K562 (cell line): ENCODE results near the gene ADAMTS7. TPM values are rescaled to one million over a fixed set of nuclear protein-coding genes. Genes with fewer than 3 reads are reported as not detected.

ENCODE experiments used
- ATAC-seq: fragments of 200-7000 bp; cut with Tn5 transposase; 3 replicates; pipeline ENCODE4 v1.9.1; 2020; ENCODE audit warnings: moderate library complexity
- BruUV-seq: library from RNA; stranded (reverse); fragments of 400-500 nt; replicated peaks from 2 replicates; lab custom pipeline; 2021; lab: Mats Ljungman, UMichigan
- CTCF ChIA-PET: fragments of 300-600 bp; formaldehyde crosslinking; extraction: SDS; loops from one replicate; lab custom pipeline; 2021; ENCODE audit warnings: low intra/inter-chr PET ratio; lab: Yijun Ruan, JAX
- POLR2A ChIA-PET: fragments of 300-600, 350-650 bp; sonication (Branson Sonifier 250); formaldehyde crosslinking; extraction: SDS; loops from one replicate; lab custom pipeline; 2021; ENCODE audit warnings: antibody characterized with exemption, inconsistent platforms; lab: Yijun Ruan, JAX
- DNase-seq, 4 experiments: peaks; one replicate each; pipeline versions ENCODE4 v3.0.0 to v3.0.0-alpha.2; 2011 to 2018; ENCODE audit warnings: low spot score in 3 of 4, mixed read lengths in 3 of 4; ENCODE audit errors: extremely low read depth in 1 of 4
- FAIRE-seq: peaks from 2 replicates; lab custom pipeline; 2011; peaks lifted over from hg19 to GRCh38; lab: Jason Lieb, UNC
- H2AFZ ChIP-seq: 2 replicates; pipeline ENCODE4 v1.6.0; 2011; ENCODE audit warnings: low read depth, low read length, control low read depth, inconsistent platforms
- H3K27ac ChIP-seq: fragments of 200-600 bp; 3 replicates; pipeline ENCODE4 v1.8.0; 2011; ENCODE audit warnings: low read depth, mild to moderate bottlenecking, control low read depth, inconsistent platforms, low read length, moderate library complexity, mixed read lengths; ENCODE audit errors: extremely low read depth
- H3K27me3 ChIP-seq, 2 experiments: fragments of 300-600 bp in 1 of 2; 2 replicates in 1 of 2; 3 replicates in 1 of 2; pipeline versions ENCODE4 v1.6.0 to v1.8.0; 2011; ENCODE audit warnings: inconsistent platforms in 2 of 2, low read length in 2 of 2, mild to moderate bottlenecking in 1 of 2, mixed read lengths in 1 of 2, moderate library complexity in 1 of 2; ENCODE audit not compliant: control insufficient read depth in 2 of 2, insufficient read depth in 2 of 2
- H3K36me3 ChIP-seq: fragments of 300-600 bp; 3 replicates; pipeline ENCODE4 v1.8.0; 2011; ENCODE audit warnings: mild to moderate bottlenecking, low read length, inconsistent platforms; ENCODE audit not compliant: control insufficient read depth, insufficient read depth
- H3K4me1 ChIP-seq, 2 experiments: fragments of 200-600 bp in 1 of 2; replicated peaks in 1 of 2; 2 replicates in 1 of 2; 3 replicates in 1 of 2; pipeline versions ENCODE4 v1.5.1 to v1.8.0; 2011; ENCODE audit warnings: inconsistent platforms in 2 of 2, low read length in 2 of 2, mild to moderate bottlenecking in 1 of 2, mixed read lengths in 1 of 2, moderate library complexity in 1 of 2; ENCODE audit not compliant: control insufficient read depth in 2 of 2, insufficient read depth in 2 of 2
- H3K4me2 ChIP-seq: 2 replicates; pipeline ENCODE4 v1.6.1; 2011; ENCODE audit warnings: low read length, control low read depth, inconsistent platforms, mixed read lengths; ENCODE audit not compliant: insufficient read depth
- H3K4me3 ChIP-seq: fragments of 200-600 bp; sonication (generic), shearing (Covaris generic); 2 replicates; pipeline ENCODE4 v1.5.1; 2016; ENCODE audit warnings: control low read depth, inconsistent platforms
- H3K79me2 ChIP-seq: fragments of 200-600 bp; 3 replicates; pipeline ENCODE4 v1.8.0; 2011; ENCODE audit warnings: low read length, inconsistent platforms; ENCODE audit not compliant: control insufficient read depth, insufficient read depth
- H3K9ac ChIP-seq, 2 experiments: 2 replicates each; pipeline versions ENCODE4 v1.6.0 to v1.6.1; 2011; ENCODE audit warnings: low read depth in 2 of 2, low read length in 2 of 2, control low read depth in 1 of 2, inconsistent platforms in 1 of 2, mild to moderate bottlenecking in 1 of 2, mixed read lengths in 1 of 2; ENCODE audit not compliant: insufficient read depth in 1 of 2
- H3K9me1 ChIP-seq: one replicate; pipeline ENCODE4 v1.6.0; 2011; ENCODE audit warnings: inconsistent platforms, mild to moderate bottlenecking, low read length, moderate library complexity; ENCODE audit not compliant: control insufficient read depth, insufficient read depth
- H3K9me3 ChIP-seq: replicated peaks from 2 replicates; pipeline ENCODE4 v1.5.1; 2011; ENCODE audit warnings: low read depth, low read length, inconsistent platforms; ENCODE audit not compliant: control insufficient read depth, insufficient read depth
- H4K20me1 ChIP-seq: replicated peaks from 2 replicates; pipeline ENCODE4 v1.6.1; 2011; ENCODE audit warnings: low read length, inconsistent platforms, mixed read lengths; ENCODE audit not compliant: control insufficient read depth, insufficient read depth
- CBX3 ChIP-seq, 2 experiments: IDR thresholded peaks; 1 replicate in 1 of 2; 2 replicates in 1 of 2; pipeline ENCODE4 v1.6.1; 2012; ENCODE audit warnings: inconsistent platforms in 2 of 2, low read length in 2 of 2, borderline replicate concordance in 1 of 2, control low read depth in 1 of 2
- DPF2 ChIP-seq: fragments of 450-650 bp; IDR thresholded peaks from 2 replicates; pipeline ENCODE4 v1.6.1; 2016
- KAT7 ChIP-seq: sonication (generic); formaldehyde crosslinking; IDR thresholded peaks from 2 replicates; pipeline ENCODE4 v1.8.0; 2022; ENCODE audit warnings: missing genetic modification reagents, mild to moderate bottlenecking, borderline replicate concordance
- KDM1A ChIP-seq, 2 experiments: fragments of 450-650 bp; IDR thresholded peaks; 2 replicates each; pipeline ENCODE4 v1.6.1; 2016; ENCODE audit warnings: mild to moderate bottlenecking in 2 of 2
- KDM5B ChIP-seq: fragments of 200-600 bp; sonication (generic); IDR thresholded peaks from 2 replicates; pipeline ENCODE4 v1.6.1; 2012; ENCODE audit warnings: low read depth, mild to moderate bottlenecking, moderate library complexity, low read length, control low read depth, inconsistent platforms; ENCODE audit not compliant: insufficient replicate concordance
- MCM7 ChIP-seq, 2 experiments: fragments of 450-650 bp; IDR thresholded peaks; 2 replicates each; pipeline ENCODE4 v1.6.1; 2016 to 2018
- POLR2H ChIP-seq: IDR thresholded peaks from 2 replicates; pipeline ENCODE4 v1.6.1; 2016; ENCODE audit warnings: missing genetic modification characterization, low read depth, mild to moderate bottlenecking, control low read depth, missing compliant biosample characterization, moderate library complexity
- PRDM10 ChIP-seq: fragments of 450-650 bp; IDR thresholded peaks from 2 replicates; pipeline ENCODE4 v1.6.1; 2018; ENCODE audit not compliant: partially characterized antibody
- SIRT6 ChIP-seq: IDR thresholded peaks from one replicate; pipeline ENCODE4 v1.6.1; 2012; ENCODE audit warnings: low read depth, mild to moderate bottlenecking, control low read depth, inconsistent platforms, low read length, moderate library complexity
- SPI1 ChIP-seq: IDR thresholded peaks from 2 replicates; pipeline ENCODE4 v1.6.1; 2011; ENCODE audit warnings: low read depth, low read length, control low read depth, borderline replicate concordance
- SRSF1 ChIP-seq: fragments of 200-400 bp; formaldehyde crosslinking; IDR thresholded peaks from 2 replicates; pipeline ENCODE4 v1.6.1; 2017; ENCODE audit warnings: mild to moderate bottlenecking, low read depth, low read length, moderate library complexity
- ZBTB33 ChIP-seq: sonication (generic); formaldehyde crosslinking; IDR thresholded peaks from 2 replicates; pipeline ENCODE4 v1.8.1; 2023; ENCODE audit warnings: mild to moderate bottlenecking, missing genetic modification reagents
- ZNF584 ChIP-seq: fragments of 200-800 bp; sonication (Bioruptor generic); IDR thresholded peaks from 2 replicates; pipeline ENCODE4 v1.6.1; 2016; ENCODE audit warnings: low read depth, mild to moderate bottlenecking, missing genetic modification characterization, missing compliant biosample characterization
- WGBS: fragments of 100-300 bp; shearing (Covaris generic); methylation state at CpG from one replicate; pipeline ENCODE4 v1.1.6; 2016; ENCODE audit warnings: low coverage, mixed read lengths; ENCODE audit not compliant: insufficient coverage; ENCODE audit errors: missing lambda C conversion rate; 5-methylcytosine and 5-hydroxymethylcytosine counted together
- in situ Hi-C: fragments of 300-500 bp; cut with MboI; formaldehyde crosslinking; loops from 4 replicates; pipeline ENCODE4 v1.15.0; 2018; ENCODE audit warnings: inconsistent platforms, mixed read lengths
- intact Hi-C: fragments of 100-400 bp; cut with micrococcal nuclease; formaldehyde crosslinking; loops from 2 replicates; pipeline ENCODE4 v1.14.2; 2022
- polyA plus RNA-seq, 8 experiments: library from polyadenylated mRNA; depleted of rRNA in 4 of 8; stranded (reverse) in 5 of 8; unstranded in 3 of 8; fragments of >200 nt; fragmentation: Nextera tagmentation in 2 of 8; fragmentation: Illumina TruSeq in 1 of 8; extraction: Ambion mirVana in 2 of 8; extraction: Trizol in 1 of 8; gene quantifications; 2 replicates each; pipeline versions ENCODE4 v1.2.1 to v1.2.3, GENCODE V29; 2011 to 2014; ENCODE audit warnings: inconsistent platforms in 1 of 8, missing spikeins in 1 of 8
- total RNA-seq, 7 experiments: library from RNA; depleted of rRNA in 6 of 7; stranded (reverse); fragments of >200 nt in 6 of 7; fragmentation: Illumina TruSeq in 2 of 7; extraction: Trizol in 2 of 7; gene quantifications; 2 replicates each; pipeline versions ENCODE4 v1.2.1 to v1.2.3, GENCODE V29; 2011 to 2021; ENCODE audit warnings: low replicate concordance in 1 of 7
- TF ChIP-seq, protein P1 (sequence below): fragments of 250-450 bp; sonication (Bioruptor Pico); IDR thresholded peaks from 2 replicates; pipeline ENCODE4 v1.8.0; 2021; ENCODE audit warnings: moderate library complexity, mild to moderate bottlenecking, inconsistent platforms
- TF ChIP-seq, protein P2 (sequence below): sonication (generic); formaldehyde crosslinking; IDR thresholded peaks from 2 replicates; pipeline ENCODE4 v1.9.0; 2022; ENCODE audit warnings: mild to moderate bottlenecking, missing genetic modification reagents

ADAMTS7 gene
- total and polyA plus RNA-seq, 9 of the 15 experiments (the other 6 are each of a cell fraction or from before 2014, with no cell fraction given), result 0.05 to 0.07 TPM; not detected in 7

DNA sequence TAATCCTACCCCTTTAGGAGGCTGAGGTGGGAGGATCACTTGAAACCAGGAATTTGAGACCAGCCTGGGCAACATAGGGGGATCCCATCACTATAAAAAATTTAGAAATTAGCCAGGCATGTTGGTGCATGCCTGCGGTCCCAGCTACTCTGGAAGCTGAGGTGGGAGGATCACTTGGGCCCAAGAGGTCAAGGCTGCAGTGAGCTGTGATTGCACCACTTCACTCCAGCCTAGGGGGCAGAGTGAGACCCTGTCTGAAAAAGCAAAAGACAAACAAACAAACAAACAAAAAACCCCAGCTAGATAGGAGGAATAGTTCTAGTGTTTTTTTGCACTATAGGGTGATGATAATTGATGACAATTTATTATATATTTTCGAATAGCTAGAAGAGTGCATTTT, 99.6 kb downstream of the ADAMTS7 start:
- WGBS, result 4% methylated on average over 2 of the region's 2 CpGs
- no peak for FAIRE-seq
- intact Hi-C loops, result no loop called here

More for the DNA sequence above, 99.6 kb downstream of the ADAMTS7 start:
- ATAC-seq, result no peak
- H3K4me3 ChIP-seq, result no peak overlapping the region
- ChIA-PET CTCF (interaction anchor here (0.6 kb wide), 1 partner anchor 753 kb away, joined by 3 read pairs; no protein-coding TSS in a partner anchor), POLR2A (no interaction called here)
- H3K79me2 ChIP-seq, result no peaks in the 10 kb centered on the region
- no peaks in the 10 kb centered on the region for H3K9me3 ChIP-seq
- no peaks in the 10 kb centered on the region for H3K36me3 ChIP-seq
- in situ Hi-C loops, result loop anchor here (10.0 kb wide), 1 partner anchor 397 kb away; no protein-coding TSS in a partner anchor
- DNase-seq, result no peak
- H3K4me1 ChIP-seq, result peaks cover 0 to 3% of the 10 kb centered on the region in 2 experiments; a peak in 2 of 5 replicates
- no TSS peak for BruUV-seq
- H4K20me1 ChIP-seq, result no peaks in the 10 kb centered on the region
- TF ChIP-seq, protein P1, sequence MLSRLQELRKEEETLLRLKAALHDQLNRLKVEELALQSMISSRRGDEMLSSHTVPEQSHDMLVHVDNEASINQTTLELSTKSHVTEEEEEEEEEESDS (CRISPR knock-in tag), result no peak
- TF ChIP-seq MCM7 (IDR thresholded peaks at IDR 0.05) (no peak), SPI1 (no peak), SRSF1 (no peak), KDM1A (IDR thresholded peaks at IDR 0.05) (no peak), CBX3 (IDR thresholded peaks at IDR 0.05; ENCODE audit: borderline replicate concordance in 1 of 2, low read length in 2 of 2) (no peak), DPF2 (no peak), KAT7 (no peak), KDM5B (no peak), SIRT6 (no peak), ZNF584 (CRISPR knock-in tag) (no peak), PRDM10 (no peak), POLR2H (tag) (no peak), ZBTB33 (CRISPR knock-in tag) (no peak)
- TF ChIP-seq, protein P2, sequence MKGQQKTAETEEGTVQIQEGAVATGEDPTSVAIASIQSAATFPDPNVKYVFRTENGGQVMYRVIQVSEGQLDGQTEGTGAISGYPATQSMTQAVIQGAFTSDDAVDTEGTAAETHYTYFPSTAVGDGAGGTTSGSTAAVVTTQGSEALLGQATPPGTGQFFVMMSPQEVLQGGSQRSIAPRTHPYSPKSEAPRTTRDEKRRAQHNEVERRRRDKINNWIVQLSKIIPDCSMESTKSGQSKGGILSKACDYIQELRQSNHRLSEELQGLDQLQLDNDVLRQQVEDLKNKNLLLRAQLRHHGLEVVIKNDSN (CRISPR knock-in tag), result no peak
- TF ChIP-seq, all 486 proteins: peak for 0
- no peaks in the 10 kb centered on the region for H3K9me1 ChIP-seq
- H3K27me3 ChIP-seq, result no peaks in the 10 kb centered on the region; a peak in 1 of 5 replicates
- H2AFZ ChIP-seq, result no peak overlapping the region
- H3K4me2 ChIP-seq, result no peak overlapping the region
- H3K27ac ChIP-seq, result no peak overlapping the region
- H3K9ac ChIP-seq, result no peak overlapping the region
